ENCODE measurements around the gene HNRNPA2B1.
A peak's percentile ranks its signal among the peaks of the same experiment; 100 is the strongest.

DNA sequence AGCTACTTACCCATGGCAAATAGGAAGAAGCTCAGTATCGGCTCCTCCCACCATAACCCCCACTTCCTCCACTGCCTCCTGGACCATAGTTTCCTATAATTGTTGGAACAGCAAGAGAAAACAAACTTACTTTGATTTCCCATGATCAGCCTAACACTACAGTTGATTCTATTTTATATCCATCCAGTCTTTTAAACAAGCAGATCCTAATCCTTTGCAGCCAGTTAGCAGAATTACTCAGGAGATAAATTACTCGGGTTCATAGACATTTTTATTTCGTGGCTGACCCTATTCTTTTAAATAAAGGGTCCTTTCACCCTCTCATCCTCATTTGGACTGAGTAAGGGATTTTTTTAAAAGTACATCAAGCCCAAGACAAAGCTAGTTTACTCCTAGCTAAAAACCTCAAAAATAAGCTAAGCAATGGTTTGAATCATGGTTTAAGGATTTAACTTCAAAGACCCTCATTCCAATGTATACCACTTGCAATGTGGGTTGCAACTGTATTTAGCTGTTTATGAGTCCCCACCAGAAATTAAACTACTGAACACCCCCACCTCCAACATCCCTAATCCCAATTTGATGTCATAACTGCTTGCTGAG, 8.0 kb downstream of the HNRNPA2B1 start:
- TF ChIP-seq ZFP3 (CRISPR knock-in tag; IDR thresholded peaks at IDR 0.05): no peak
- TF ChIP-seq ZNF565 (CRISPR knock-in tag; conservative IDR thresholded peaks at IDR 0.05; ENCODE audit: low read depth): no peak; the same call in 1 of the 2 replicates
- TF ChIP-seq, protein P1, sequence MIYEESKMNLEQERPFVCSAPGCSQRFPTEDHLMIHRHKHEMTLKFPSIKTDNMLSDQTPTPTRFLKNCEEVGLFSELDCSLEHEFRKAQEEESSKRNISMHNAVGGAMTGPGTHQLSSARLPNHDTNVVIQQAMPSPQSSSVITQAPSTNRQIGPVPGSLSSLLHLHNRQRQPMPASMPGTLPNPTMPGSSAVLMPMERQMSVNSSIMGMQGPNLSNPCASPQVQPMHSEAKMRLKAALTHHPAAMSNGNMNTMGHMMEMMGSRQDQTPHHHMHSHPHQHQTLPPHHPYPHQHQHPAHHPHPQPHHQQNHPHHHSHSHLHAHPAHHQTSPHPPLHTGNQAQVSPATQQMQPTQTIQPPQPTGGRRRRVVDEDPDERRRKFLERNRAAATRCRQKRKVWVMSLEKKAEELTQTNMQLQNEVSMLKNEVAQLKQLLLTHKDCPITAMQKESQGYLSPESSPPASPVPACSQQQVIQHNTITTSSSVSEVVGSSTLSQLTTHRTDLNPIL (CRISPR knock-in tag; IDR thresholded peaks at IDR 0.05; ENCODE audit: low read depth): no peak
- no peak for TF ChIP-seq ESRRG (CRISPR knock-in tag; IDR thresholded peaks at IDR 0.05)
- TF ChIP-seq, protein P2, sequence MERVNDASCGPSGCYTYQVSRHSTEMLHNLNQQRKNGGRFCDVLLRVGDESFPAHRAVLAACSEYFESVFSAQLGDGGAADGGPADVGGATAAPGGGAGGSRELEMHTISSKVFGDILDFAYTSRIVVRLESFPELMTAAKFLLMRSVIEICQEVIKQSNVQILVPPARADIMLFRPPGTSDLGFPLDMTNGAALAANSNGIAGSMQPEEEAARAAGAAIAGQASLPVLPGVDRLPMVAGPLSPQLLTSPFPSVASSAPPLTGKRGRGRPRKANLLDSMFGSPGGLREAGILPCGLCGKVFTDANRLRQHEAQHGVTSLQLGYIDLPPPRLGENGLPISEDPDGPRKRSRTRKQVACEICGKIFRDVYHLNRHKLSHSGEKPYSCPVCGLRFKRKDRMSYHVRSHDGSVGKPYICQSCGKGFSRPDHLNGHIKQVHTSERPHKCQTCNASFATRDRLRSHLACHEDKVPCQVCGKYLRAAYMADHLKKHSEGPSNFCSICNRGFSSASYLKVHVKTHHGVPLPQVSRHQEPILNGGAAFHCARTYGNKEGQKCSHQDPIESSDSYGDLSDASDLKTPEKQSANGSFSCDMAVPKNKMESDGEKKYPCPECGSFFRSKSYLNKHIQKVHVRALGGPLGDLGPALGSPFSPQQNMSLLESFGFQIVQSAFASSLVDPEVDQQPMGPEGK (CRISPR knock-in tag; IDR thresholded peaks at IDR 0.05; ENCODE audit: borderline replicate concordance): peak; percentile 46; the same call in 1 of the 2 replicates
- TF ChIP-seq OSR1 (CRISPR knock-in tag; IDR thresholded peaks at IDR 0.05): no peak
- TF ChIP-seq ZNF70 (CRISPR knock-in tag; IDR thresholded peaks at IDR 0.05): peak; percentile 36; the same call in 1 of the 2 replicates
- no peak for TF ChIP-seq POU6F1 (CRISPR knock-in tag; IDR thresholded peaks at IDR 0.05; ENCODE audit: borderline replicate concordance, low read depth)
- no peak for TF ChIP-seq GLIS3 (CRISPR knock-in tag; IDR thresholded peaks at IDR 0.05)
